ENCODE measurements around the gene TRPM3. TPM values are rescaled to one million over a fixed set of nuclear protein-coding genes. Genes with fewer than 3 reads are reported as not detected.

Gene TRPM3
- total RNA-seq, 4 donors from 2014 or later: 0.07 to 0.66 TPM; not detected in 2

DNA sequence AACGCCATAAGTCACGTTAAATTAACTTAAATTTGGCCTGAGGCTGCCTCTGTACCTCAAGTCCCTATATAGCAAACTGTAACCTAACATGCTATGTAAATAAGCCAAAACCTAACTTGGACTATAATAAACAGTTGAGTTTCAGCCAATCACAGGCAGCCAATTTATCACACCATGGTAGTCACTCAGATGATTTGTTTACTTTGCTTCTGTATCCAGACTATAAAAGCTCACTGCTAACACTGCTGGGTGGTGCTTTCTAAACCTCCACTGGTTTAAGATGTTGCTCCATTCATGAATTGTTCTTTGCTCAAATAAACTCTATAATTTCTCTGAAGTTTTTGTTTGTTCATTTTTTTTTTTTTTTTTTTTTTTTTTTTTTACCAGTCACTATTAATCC, 62.8 kb downstream of the TRPM3 start:
- H3K27ac ChIP-seq: no peak overlapping the region
- in situ Hi-C loops (cut with MboI; ENCODE audit: low sequenced_read_pairs in 4 of 4): loop anchor here in 1 of 4 donors (25.0 kb wide), 1 partner anchor 104 kb away; no protein-coding TSS in a partner anchor

DNA sequence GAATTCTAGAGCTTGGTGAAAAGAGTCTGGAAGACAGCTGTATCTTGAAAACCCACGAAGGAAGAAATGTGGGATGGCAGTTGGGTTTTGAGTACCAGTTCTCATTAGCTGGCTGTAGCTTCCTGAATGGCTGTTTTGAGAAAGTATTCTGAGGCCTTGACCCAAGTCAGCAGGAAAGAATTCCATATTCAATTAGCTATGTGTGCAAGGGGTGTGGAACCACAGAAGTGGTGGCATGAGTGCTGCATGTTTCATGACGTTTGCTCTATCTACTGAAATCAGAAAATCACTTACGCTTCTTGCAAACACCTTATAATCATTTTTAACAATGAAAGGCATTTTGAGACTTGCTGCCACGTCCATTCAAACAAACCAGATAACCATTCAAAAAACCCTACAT, 69.1 kb downstream of the TRPM3 start:
- H3K27ac ChIP-seq: no peak overlapping the region
- in situ Hi-C loops (cut with MboI; ENCODE audit: low sequenced_read_pairs in 4 of 4) (loop anchor here in 1 of 4 donors (25.0 kb wide), 1 partner anchor 110 kb away; no protein-coding TSS in a partner anchor), intact Hi-C loops (cut with DNase I; ENCODE audit: low total_unique reads) (no loop called here)
- TF ChIP-seq POLR2A (IDR thresholded peaks at IDR 0.05): no peak
- TF ChIP-seq, protein P1, sequence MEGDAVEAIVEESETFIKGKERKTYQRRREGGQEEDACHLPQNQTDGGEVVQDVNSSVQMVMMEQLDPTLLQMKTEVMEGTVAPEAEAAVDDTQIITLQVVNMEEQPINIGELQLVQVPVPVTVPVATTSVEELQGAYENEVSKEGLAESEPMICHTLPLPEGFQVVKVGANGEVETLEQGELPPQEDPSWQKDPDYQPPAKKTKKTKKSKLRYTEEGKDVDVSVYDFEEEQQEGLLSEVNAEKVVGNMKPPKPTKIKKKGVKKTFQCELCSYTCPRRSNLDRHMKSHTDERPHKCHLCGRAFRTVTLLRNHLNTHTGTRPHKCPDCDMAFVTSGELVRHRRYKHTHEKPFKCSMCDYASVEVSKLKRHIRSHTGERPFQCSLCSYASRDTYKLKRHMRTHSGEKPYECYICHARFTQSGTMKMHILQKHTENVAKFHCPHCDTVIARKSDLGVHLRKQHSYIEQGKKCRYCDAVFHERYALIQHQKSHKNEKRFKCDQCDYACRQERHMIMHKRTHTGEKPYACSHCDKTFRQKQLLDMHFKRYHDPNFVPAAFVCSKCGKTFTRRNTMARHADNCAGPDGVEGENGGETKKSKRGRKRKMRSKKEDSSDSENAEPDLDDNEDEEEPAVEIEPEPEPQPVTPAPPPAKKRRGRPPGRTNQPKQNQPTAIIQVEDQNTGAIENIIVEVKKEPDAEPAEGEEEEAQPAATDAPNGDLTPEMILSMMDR (IDR thresholded peaks at IDR 0.05 in 4 of 5, conservative IDR thresholded peaks at IDR 0.05 in 1 of 5): no peak
- no peaks in the 10 kb centered on the region for H3K4me1 ChIP-seq
- H3K27me3 ChIP-seq: no peaks in the 10 kb centered on the region
- H3K4me3 ChIP-seq: no peak overlapping the region
- no peak for ATAC-seq
- no peaks in the 10 kb centered on the region for H3K9me3 ChIP-seq
- DNase-seq: no peak
- no peaks in the 10 kb centered on the region for H3K36me3 ChIP-seq

More for the DNA sequence above, 62.8 kb downstream of the TRPM3 start:
- DNase-seq: no peak
- TF ChIP-seq, protein P1 (IDR thresholded peaks at IDR 0.05 in 4 of 5, conservative IDR thresholded peaks at IDR 0.05 in 1 of 5): no peak
- TF ChIP-seq POLR2A (IDR thresholded peaks at IDR 0.05): no peak
- Histone ChIP-seq H3K4me1 (no peaks in the 10 kb centered on the region), H3K36me3 (no peaks in the 10 kb centered on the region), H3K9me3 (no peaks in the 10 kb centered on the region), H3K27me3 (no peaks in the 10 kb centered on the region), H3K4me3 (no peak overlapping the region)
- intact Hi-C loops (cut with DNase I; ENCODE audit: low total_unique reads): no loop called here
- no peak for ATAC-seq

DNA sequence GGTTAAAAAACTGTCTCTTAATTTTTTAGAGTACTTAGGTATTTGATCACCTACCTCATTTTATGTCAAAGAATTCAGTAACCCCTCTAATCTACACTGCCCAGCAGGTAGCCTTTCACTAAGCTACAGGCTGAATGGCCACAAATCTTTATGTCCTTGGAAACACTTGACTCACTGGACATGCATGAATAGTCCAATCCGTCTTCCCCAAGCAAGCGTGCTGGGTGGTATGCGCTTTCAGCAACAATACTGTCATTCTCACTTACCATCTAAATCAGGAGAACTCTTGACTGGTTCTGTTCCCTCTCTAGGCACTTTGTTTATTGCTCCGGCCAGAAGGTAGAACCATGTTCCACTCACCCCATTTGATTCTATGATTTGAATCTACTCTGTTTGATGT, 73.1 kb downstream of the TRPM3 start:
- H3K27me3 ChIP-seq: no peaks in the 10 kb centered on the region
- no peak overlapping the region for H3K27ac ChIP-seq
- TF ChIP-seq POLR2A (IDR thresholded peaks at IDR 0.05): no peak
- TF ChIP-seq, protein P1 (IDR thresholded peaks at IDR 0.05 in 4 of 5, conservative IDR thresholded peaks at IDR 0.05 in 1 of 5): no peak
- in situ Hi-C loops (cut with MboI; ENCODE audit: low sequenced_read_pairs in 4 of 4): loop anchor here in 1 of 4 donors (25.0 kb wide), 1 partner anchor 89 kb away; no protein-coding TSS in a partner anchor
- H3K4me1 ChIP-seq: no peaks in the 10 kb centered on the region
- H3K36me3 ChIP-seq: no peaks in the 10 kb centered on the region
- intact Hi-C loops (cut with DNase I; ENCODE audit: low total_unique reads): no loop called here
- no peak for DNase-seq
- no peak overlapping the region for H3K4me3 ChIP-seq
- no peak for ATAC-seq
- no peaks in the 10 kb centered on the region for H3K9me3 ChIP-seq

DNA sequence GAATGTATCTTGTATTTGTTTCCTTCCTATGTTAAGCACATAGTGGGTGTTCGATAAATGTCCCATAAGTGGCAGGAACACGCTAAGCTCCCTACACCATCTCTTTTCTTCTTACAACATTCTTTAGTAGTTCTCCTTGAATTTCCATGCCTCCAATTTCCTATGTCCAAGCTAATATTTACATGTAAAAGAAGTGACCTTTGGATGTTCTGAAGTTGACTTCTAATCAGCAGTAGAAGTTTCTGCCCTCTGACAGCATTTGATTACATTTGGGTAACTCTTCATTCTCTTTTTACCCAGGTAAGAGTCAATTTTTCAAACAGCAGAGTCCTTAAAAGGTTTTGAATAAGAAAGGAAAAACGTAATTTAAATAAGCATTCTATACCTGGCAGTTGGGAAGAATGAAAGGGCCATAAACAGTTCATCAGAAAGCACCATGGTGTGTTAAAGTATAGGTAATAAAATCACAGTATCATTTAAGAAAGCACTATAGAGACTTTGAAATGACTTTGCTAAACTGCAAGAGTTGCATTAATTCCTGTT, 78.9 kb downstream of the TRPM3 start:
- in situ Hi-C loops (cut with MboI; ENCODE audit: low sequenced_read_pairs in 4 of 4): loop anchor here in 1 of 4 donors (25.0 kb wide), 1 partner anchor 95 kb away; no protein-coding TSS in a partner anchor
- H3K27ac ChIP-seq: no peak overlapping the region
- no peaks in the 10 kb centered on the region for H3K27me3 ChIP-seq
- no peak overlapping the region for H3K4me3 ChIP-seq
- TF ChIP-seq, protein P1 (IDR thresholded peaks at IDR 0.05 in 4 of 5, conservative IDR thresholded peaks at IDR 0.05 in 1 of 5): no peak
- TF ChIP-seq POLR2A (IDR thresholded peaks at IDR 0.05): no peak
- intact Hi-C loops (cut with DNase I; ENCODE audit: low total_unique reads): no loop called here
- no peaks in the 10 kb centered on the region for H3K36me3 ChIP-seq
- DNase-seq: no peak
- no peak for ATAC-seq
- H3K4me1 ChIP-seq: no peaks in the 10 kb centered on the region
- no peaks in the 10 kb centered on the region for H3K9me3 ChIP-seq

Data from gastrocnemius medialis (tissue), 4 donors.